ENCODE data around the gene AP4B1.
"Not testable (repeated sequence)": the region's sequence is repeated elsewhere in the genome, so short reads cannot be mapped to it uniquely, and the experiment has no call there.

Gene AP4B1

DNA sequence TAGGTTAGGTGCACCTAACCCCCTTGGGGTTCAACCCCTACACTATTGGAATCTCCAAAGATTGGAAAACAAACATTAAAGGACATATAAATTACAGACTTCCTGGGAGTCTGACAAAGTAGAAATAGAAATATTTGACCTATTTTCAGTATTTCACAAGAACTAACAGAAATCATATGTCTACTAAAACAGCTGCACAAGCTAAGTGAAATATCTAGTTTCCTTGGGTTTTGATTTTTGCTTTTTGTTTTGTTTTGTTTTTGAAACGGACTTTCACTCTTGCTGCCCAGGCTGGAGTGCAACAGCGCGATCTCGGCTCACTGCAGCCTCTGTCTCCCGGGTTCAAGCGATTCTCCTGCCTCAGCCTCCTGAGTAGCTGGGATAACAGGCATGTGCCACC lies 51.9 kb downstream of the AP4B1 start:
- H3K4me3 ChIP-seq (ENCODE audit: low read length); H3K27ac ChIP-seq (ENCODE audit: low read depth, low read length); H3K27me3 ChIP-seq (ENCODE audit: insufficient read depth, low read length); H3K9ac ChIP-seq (ENCODE audit: low read depth, low read length); H3K9me3 ChIP-seq (ENCODE audit: insufficient read depth, low read depth, low read length); H3K36me3 ChIP-seq (ENCODE audit: insufficient read depth, low read length); H3K4me1 ChIP-seq (ENCODE audit: insufficient read depth, low read length): not testable (repeated sequence)
- 95% methylated on average over 6 of the region's 6 CpGs for WGBS

DNA sequence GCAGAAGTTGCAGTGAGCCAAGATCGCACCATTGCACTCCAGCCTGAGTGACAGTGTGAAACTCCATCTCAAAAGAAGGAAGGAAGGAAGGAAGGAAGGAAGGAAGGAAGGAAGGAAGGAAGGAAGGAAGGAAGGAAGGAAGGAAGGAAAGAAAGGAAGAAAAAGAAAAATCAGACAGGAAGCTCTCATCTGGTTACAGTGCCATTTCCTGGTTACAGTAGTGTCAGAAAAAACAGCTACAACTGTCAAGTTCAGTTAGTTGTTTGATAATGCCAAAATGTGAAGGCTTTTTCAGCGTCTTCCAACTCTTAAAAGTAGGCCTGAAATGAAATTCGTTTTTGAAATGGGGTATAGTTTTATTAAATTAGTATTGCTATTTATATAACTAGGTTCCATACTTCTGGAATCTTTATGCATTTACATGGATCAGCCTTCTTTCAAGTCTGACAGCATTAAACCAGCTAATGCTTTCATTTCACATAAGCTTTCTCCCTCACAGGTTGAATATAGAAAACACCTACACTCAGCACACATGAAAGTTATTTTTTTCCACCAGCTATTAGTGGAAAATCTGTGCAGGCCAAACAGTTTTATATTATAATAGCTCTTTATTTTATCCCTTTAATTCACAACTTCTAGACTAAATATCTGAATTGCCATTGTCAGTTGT lies 54.3 kb downstream of the AP4B1 start:
- no peaks in the 10 kb centered on the region for H3K27me3 ChIP-seq (ENCODE audit: insufficient read depth, low read length)
- no peaks in the 10 kb centered on the region for H3K4me1 ChIP-seq (ENCODE audit: insufficient read depth, low read length)
- no peak overlapping the region for H3K9ac ChIP-seq (ENCODE audit: low read depth, low read length)
- H3K36me3 ChIP-seq (ENCODE audit: insufficient read depth, low read length): no peaks in the 10 kb centered on the region
- H3K27ac ChIP-seq (ENCODE audit: low read depth, low read length): no peak overlapping the region
- peaks cover 6% of the 10 kb centered on the region; the same call in 1 of the 2 replicates for H3K9me3 ChIP-seq (ENCODE audit: insufficient read depth, low read depth, low read length)
- H3K4me3 ChIP-seq (ENCODE audit: low read length): no peak overlapping the region
- WGBS: 90% methylated on average over 2 of the region's 3 CpGs

DNA sequence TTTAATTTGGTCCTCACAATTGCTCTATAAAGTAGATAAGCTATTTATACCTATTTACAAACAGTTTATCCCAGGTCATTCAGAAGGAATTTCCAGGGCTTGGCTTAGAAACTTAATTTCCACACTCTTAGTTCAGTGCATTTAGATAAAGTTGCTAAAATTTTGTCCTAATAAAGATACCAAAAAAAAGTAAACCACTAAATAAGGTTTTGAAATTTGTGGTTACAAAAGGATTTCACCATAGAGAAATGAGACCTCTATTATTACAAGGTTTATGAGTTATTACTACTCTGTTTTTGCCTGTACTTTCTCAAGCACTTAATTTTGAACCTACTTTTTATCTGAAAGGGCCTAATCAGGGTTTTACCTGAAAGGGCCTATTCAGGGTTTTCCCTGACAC lies 55.5 kb downstream of the AP4B1 start:
- Histone ChIP-seq H3K27me3 (ENCODE audit: insufficient read depth, low read length) (no peaks in the 10 kb centered on the region), H3K27ac (ENCODE audit: low read depth, low read length) (no peak overlapping the region), H3K36me3 (ENCODE audit: insufficient read depth, low read length) (no peaks in the 10 kb centered on the region), H3K4me1 (ENCODE audit: insufficient read depth, low read length) (no peaks in the 10 kb centered on the region), H3K4me3 (ENCODE audit: low read length) (no peak overlapping the region), H3K9me3 (ENCODE audit: insufficient read depth, low read depth, low read length) (peaks cover 6% of the 10 kb centered on the region; the same call in 1 of the 2 replicates), H3K9ac (ENCODE audit: low read depth, low read length) (no peak overlapping the region)

DNA sequence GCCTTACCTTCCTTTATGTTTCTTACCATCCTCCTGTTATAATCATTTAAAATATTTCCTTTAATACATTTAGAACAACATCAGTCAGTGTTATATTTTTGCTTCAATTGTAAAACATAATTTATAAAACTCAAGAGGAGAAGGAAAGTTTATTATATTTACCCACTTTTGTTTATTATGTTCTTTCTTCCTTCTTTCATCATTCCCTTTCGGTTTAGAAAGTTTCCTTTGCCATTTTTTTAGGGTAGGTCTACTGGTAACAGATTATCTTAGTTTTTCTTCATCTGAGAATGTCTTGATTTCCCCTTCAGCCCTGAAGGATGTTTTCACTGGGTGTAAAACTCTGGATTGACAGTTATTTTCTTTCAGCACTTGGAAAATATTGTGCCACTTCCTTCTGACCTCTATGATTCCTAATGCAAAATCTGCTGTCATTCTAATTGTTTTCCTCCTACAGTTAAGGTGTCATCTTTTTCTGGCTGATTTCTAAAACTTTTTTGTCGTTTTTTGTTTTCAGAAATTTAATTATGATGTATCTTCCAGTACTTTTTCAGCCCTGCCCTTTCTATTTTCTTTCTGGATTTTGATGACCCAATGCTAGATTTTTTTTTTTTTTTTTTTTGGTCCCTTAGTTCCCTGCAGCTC lies 58.1 kb downstream of the AP4B1 start:
- Histone ChIP-seq H3K36me3 (ENCODE audit: insufficient read depth, low read length) (no peaks in the 10 kb centered on the region), H3K4me3 (ENCODE audit: low read length) (no peak overlapping the region), H3K27me3 (ENCODE audit: insufficient read depth, low read length) (no peaks in the 10 kb centered on the region), H3K9ac (ENCODE audit: low read depth, low read length) (no peak overlapping the region), H3K9me3 (ENCODE audit: insufficient read depth, low read depth, low read length) (peaks cover 6% of the 10 kb centered on the region; the same call in 1 of the 2 replicates), H3K4me1 (ENCODE audit: insufficient read depth, low read length) (no peaks in the 10 kb centered on the region), H3K27ac (ENCODE audit: low read depth, low read length) (no peak overlapping the region)
- no CpG with 5 or more reads among the region's 2 CpGs for WGBS

Data from HUES64 (cell line).